KOPT-K1 (cell line): ENCODE data around the gene MAP3K20.
"Not testable (repeated sequence)": the region's sequence is repeated elsewhere in the genome, so short reads cannot be mapped to it uniquely, and the experiment has no call there.

Experiments
- H3K27ac ChIP-seq: fragments of 200-600 bp; sonication (generic); 2 replicates; pipeline ENCODE4 v1.5.1; 2016; ENCODE audit warnings: antibody characterized with exemption, mild to moderate bottlenecking, low read depth, low read length; ENCODE audit not compliant: poor library complexity, severe bottlenecking
- H3K36me3 ChIP-seq: fragments of 200-600 bp; sonication (generic); 2 replicates; pipeline ENCODE4 v1.5.1; 2017; ENCODE audit warnings: antibody characterized with exemption, mild to moderate bottlenecking, low read length, moderate library complexity; ENCODE audit not compliant: insufficient read depth
- H3K9me3 ChIP-seq: fragments of 200-600 bp; sonication (generic); 2 replicates; pipeline ENCODE4 v1.5.1; 2017; ENCODE audit warnings: antibody characterized with exemption, low read length, mild to moderate bottlenecking; ENCODE audit not compliant: insufficient read depth, poor library complexity, severe bottlenecking

MAP3K20 gene

GRCh38 chr2:173301549-173301948 lies 225.9 kb downstream of the MAP3K20 start:
- not testable (repeated sequence) for H3K27ac ChIP-seq, H3K36me3 ChIP-seq
- H3K9me3 ChIP-seq = peaks cover 39% of the 10 kb centered on the region

- Histone ChIP-seq H3K9me3 (peaks cover 2% of the 10 kb centered on the region), H3K27ac (no peak overlapping the region), H3K36me3 (no peaks in the 10 kb centered on the region)
Measured at GRCh38 chr2:173305303-173305702, 229.7 kb downstream of the MAP3K20 start.

GRCh38 chr2:173307293-173307692 lies 231.6 kb downstream of the MAP3K20 start:
- no peak overlapping the region for H3K27ac ChIP-seq
- H3K9me3 ChIP-seq = no peaks in the 10 kb centered on the region
- H3K36me3 ChIP-seq = no peaks in the 10 kb centered on the region

- H3K9me3 ChIP-seq, H3K36me3 ChIP-seq, H3K27ac ChIP-seq: not testable (repeated sequence)
Measured at GRCh38 chr2:173309370-173309769, 233.7 kb downstream of the MAP3K20 start.

- no peaks in the 10 kb centered on the region for H3K36me3 ChIP-seq
- H3K9me3 ChIP-seq = no peaks in the 10 kb centered on the region
- no peak overlapping the region for H3K27ac ChIP-seq
Measured at GRCh38 chr2:173311844-173312606, 236.4 kb downstream of the MAP3K20 start.
